ENCODE data around the gene FBLL1. TPM values are rescaled to one million over a fixed set of nuclear protein-coding genes. Genes with fewer than 3 reads are reported as not detected.
A peak's percentile ranks its signal among the peaks of the same experiment; 100 is the strongest.

FBLL1 gene
- total RNA-seq, 1 donor from 2014 or later: not detected

DNA sequence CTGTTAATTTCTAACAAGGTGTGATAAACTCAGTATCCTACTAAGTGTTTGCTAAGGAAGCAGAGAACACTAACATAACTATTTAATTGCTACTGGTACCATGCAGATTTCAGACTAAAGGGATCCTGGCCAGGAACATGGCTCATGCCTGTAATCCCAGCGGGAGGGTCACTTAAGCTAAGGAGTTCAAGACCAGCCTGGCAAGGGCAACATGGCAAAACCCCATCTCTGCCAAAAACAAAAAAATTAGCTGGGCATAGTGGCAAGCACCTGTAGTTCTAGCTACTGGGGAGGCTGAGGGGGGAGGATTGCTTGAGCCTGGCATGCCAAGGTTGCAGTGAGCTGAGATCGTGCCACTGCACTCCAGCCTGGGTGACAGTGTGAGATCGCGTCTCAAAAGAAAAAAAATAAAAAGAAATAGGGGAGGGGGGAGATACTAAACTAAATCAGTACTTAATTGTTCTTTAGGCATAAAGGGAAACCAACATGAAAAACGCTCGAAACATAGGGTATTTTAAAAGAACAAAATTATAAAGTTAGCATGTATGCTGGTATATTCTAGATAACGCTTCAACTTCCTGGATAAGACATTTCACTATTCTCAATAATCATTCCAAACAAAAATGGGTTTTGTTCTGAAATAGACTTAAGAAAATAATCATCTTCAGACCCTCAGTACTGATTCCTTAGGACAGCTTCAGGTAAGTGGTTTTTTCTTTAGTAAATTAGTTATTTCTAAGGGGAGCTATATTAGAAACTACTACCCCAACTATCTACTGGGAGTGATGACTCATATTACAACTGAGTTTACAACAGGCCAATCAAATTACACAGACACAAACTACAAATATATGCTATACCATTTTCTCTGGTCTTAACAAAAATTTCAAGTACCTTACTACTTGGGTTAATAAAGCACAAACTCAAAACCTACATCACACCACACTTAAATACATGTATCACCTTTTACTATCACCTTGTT is 46.6 kb downstream of the FBLL1 start:
- H3K9me3 ChIP-seq (replicated peaks): no peaks in the 10 kb centered on the region
- no peak overlapping the region for H3K27ac ChIP-seq (replicated peaks)
- H3K4me3 ChIP-seq: no peak overlapping the region
- H3K27me3 ChIP-seq (ENCODE audit: low read depth): no peaks in the 10 kb centered on the region
- TF ChIP-seq, protein P1, sequence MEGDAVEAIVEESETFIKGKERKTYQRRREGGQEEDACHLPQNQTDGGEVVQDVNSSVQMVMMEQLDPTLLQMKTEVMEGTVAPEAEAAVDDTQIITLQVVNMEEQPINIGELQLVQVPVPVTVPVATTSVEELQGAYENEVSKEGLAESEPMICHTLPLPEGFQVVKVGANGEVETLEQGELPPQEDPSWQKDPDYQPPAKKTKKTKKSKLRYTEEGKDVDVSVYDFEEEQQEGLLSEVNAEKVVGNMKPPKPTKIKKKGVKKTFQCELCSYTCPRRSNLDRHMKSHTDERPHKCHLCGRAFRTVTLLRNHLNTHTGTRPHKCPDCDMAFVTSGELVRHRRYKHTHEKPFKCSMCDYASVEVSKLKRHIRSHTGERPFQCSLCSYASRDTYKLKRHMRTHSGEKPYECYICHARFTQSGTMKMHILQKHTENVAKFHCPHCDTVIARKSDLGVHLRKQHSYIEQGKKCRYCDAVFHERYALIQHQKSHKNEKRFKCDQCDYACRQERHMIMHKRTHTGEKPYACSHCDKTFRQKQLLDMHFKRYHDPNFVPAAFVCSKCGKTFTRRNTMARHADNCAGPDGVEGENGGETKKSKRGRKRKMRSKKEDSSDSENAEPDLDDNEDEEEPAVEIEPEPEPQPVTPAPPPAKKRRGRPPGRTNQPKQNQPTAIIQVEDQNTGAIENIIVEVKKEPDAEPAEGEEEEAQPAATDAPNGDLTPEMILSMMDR (IDR thresholded peaks at IDR 0.05; ENCODE audit: borderline replicate concordance): no peak
- intact Hi-C loops (cut with micrococcal nuclease): loop anchor here (10.0 kb wide), 1 partner anchor 81 kb away; no protein-coding TSS in a partner anchor
- H3K36me3 ChIP-seq: no peaks in the 10 kb centered on the region
- no peak for DNase-seq
- peaks cover 76% of the 10 kb centered on the region for H3K4me1 ChIP-seq

GRCh38 chr5:168578006-168578405 is 48.9 kb downstream of the FBLL1 start:
- peak overlapping the region; percentile 97 for H3K4me3 ChIP-seq
- TF ChIP-seq, protein P1 (IDR thresholded peaks at IDR 0.05; ENCODE audit: borderline replicate concordance): no peak
- no peak for DNase-seq
- intact Hi-C loops (cut with micrococcal nuclease): loop anchor here (10.0 kb wide), 1 partner anchor 83 kb away; no protein-coding TSS in a partner anchor
- H3K27ac ChIP-seq (replicated peaks): peak overlapping the region; percentile 97
- H3K36me3 ChIP-seq: no peaks in the 10 kb centered on the region
- peaks cover 57% of the 10 kb centered on the region for H3K4me1 ChIP-seq
- H3K27me3 ChIP-seq (ENCODE audit: low read depth): no peaks in the 10 kb centered on the region
- H3K9me3 ChIP-seq (replicated peaks): no peaks in the 10 kb centered on the region

GRCh38 chr5:168578538-168579487 is 49.7 kb downstream of the FBLL1 start, which contains the start of gene PANK3:
Gene PANK3, minus strand, starts transcription at chr5:168579368. Its CDS starts 85 bp downstream, at chr5:168579283.
- no peaks in the 10 kb centered on the region for H3K9me3 ChIP-seq (replicated peaks)
- intact Hi-C loops (cut with micrococcal nuclease): loop anchor here (10.0 kb wide), 1 partner anchor 84 kb away; no protein-coding TSS in a partner anchor
- H3K27me3 ChIP-seq (ENCODE audit: low read depth): no peaks in the 10 kb centered on the region
- DNase-seq: no peak
- no peaks in the 10 kb centered on the region for H3K36me3 ChIP-seq
- peak within 1 kb of the TSS; percentile 97 for H3K27ac ChIP-seq (replicated peaks)
- peak within 1 kb of the TSS; percentile 97 for H3K4me3 ChIP-seq
- peaks cover 56% of the 10 kb centered on the region for H3K4me1 ChIP-seq
- TF ChIP-seq, protein P1 (IDR thresholded peaks at IDR 0.05; ENCODE audit: borderline replicate concordance): no peak

GRCh38 chr5:168579488-168580226 is 50.6 kb downstream of the FBLL1 start:
- Histone ChIP-seq H3K9me3 (replicated peaks) (no peaks in the 10 kb centered on the region), H3K27me3 (ENCODE audit: low read depth) (no peaks in the 10 kb centered on the region), H3K4me3 (peak overlapping the region; percentile 97), H3K4me1 (peaks cover 55% of the 10 kb centered on the region), H3K27ac (replicated peaks) (peak overlapping the region; percentile 97), H3K36me3 (no peaks in the 10 kb centered on the region)
- intact Hi-C loops (cut with micrococcal nuclease): loop anchor here (10.0 kb wide), 1 partner anchor 85 kb away; no protein-coding TSS in a partner anchor
- peak; percentile 99 for DNase-seq
- TF ChIP-seq, protein P1 (IDR thresholded peaks at IDR 0.05; ENCODE audit: borderline replicate concordance): no peak
